ENCODE results near the gene WASF3. TPM values are rescaled to one million over a fixed set of nuclear protein-coding genes. Genes with fewer than 3 reads are reported as not detected.

The WASF3 gene
- total and polyA plus RNA-seq, 2 of the 13 experiments (the other 11 are each of a cell fraction or from before 2014, with no cell fraction given) = 10.4 to 17.2 TPM

DNA sequence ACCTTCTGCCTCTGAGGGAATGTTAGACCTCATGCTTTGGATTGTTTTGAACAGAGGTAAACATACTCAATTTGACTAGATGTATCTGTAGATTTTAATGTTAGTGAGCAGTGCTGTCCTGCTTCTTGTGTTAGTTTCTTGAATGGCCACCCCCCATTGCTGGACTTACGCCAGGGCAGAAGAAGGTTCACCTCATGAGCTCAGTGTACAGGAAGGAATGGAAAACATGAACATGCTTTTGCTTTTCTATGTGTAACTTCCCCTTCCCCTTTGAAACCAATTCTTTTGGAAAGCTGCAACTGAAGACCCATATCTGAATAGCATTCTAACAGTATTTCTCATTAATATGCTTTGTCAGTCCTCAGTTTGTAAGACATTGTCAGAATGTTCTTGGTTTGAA is 32.3 kb downstream of the WASF3 start:
- no peak for DNase-seq (ENCODE audit: low spot score)
- no peak for FAIRE-seq
- no peak overlapping the region for H3K4me2 ChIP-seq (ENCODE audit: low read depth, low read length)

More for the DNA sequence above, 32.3 kb downstream of the WASF3 start:
- POLR2A ChIA-PET = no interaction called here
- 0 out of 2 replicates have a peak, but pooled peaks cover 11% of the 10 kb centered on the region for H4K20me1 ChIP-seq (ENCODE audit: insufficient read depth, low read length)
- peaks cover 56% of the 10 kb centered on the region for H3K4me1 ChIP-seq (ENCODE audit: insufficient read depth, low read length)
- H3K79me2 ChIP-seq (ENCODE audit: insufficient read depth, low read length) = peaks cover 56% of the 10 kb centered on the region
- no peak overlapping the region for H3K4me3 ChIP-seq (replicated peaks in 1 of 3; ENCODE audit: insufficient read depth in 1 of 3, low read depth in 2 of 3, low read length in 3 of 3)
- H3K27ac ChIP-seq (ENCODE audit: extremely low read length, insufficient read depth, low read length) = no peak overlapping the region
- H2AFZ ChIP-seq (ENCODE audit: low read length) = no peak overlapping the region
- no peaks in the 10 kb centered on the region for H3K9me3 ChIP-seq (ENCODE audit: low read length)
- 78% methylated on average over 1 of the region's 1 CpG for WGBS (ENCODE audit: low lambda C conversion rate)
- in situ Hi-C loops (cut with HindIII; ENCODE audit: extremely low pct_ligation_motif_present, low pct_unique_long_range_greater_than_20kb) = no loop called here
- ATAC-seq = no peak
- no TSS peak for BruUV-seq (replicated peaks)
- CTCF ChIA-PET (ENCODE audit: low intra/inter-chr PET ratio, low total read pairs) = no interaction called here
- TF ChIP-seq WIZ (CRISPR knock-in tag; IDR thresholded peaks at IDR 0.05) = no peak
- no peak for TF ChIP-seq SIX1 (CRISPR knock-in tag; IDR thresholded peaks at IDR 0.05; ENCODE audit: borderline replicate concordance)
- TF ChIP-seq RNF219 (CRISPR knock-in tag; IDR thresholded peaks at IDR 0.05) = no peak
- TF ChIP-seq, protein P1, sequence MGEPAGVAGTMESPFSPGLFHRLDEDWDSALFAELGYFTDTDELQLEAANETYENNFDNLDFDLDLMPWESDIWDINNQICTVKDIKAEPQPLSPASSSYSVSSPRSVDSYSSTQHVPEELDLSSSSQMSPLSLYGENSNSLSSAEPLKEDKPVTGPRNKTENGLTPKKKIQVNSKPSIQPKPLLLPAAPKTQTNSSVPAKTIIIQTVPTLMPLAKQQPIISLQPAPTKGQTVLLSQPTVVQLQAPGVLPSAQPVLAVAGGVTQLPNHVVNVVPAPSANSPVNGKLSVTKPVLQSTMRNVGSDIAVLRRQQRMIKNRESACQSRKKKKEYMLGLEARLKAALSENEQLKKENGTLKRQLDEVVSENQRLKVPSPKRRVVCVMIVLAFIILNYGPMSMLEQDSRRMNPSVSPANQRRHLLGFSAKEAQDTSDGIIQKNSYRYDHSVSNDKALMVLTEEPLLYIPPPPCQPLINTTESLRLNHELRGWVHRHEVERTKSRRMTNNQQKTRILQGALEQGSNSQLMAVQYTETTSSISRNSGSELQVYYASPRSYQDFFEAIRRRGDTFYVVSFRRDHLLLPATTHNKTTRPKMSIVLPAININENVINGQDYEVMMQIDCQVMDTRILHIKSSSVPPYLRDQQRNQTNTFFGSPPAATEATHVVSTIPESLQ (CRISPR knock-in tag; conservative IDR thresholded peaks at IDR 0.05) = no peak
- no peak for TF ChIP-seq THAP11 (CRISPR knock-in tag; IDR thresholded peaks at IDR 0.05)
- no peak for TF ChIP-seq ZNF850 (CRISPR knock-in tag; conservative IDR thresholded peaks at IDR 0.05)
- TF ChIP-seq ARID2 (CRISPR knock-in tag; IDR thresholded peaks at IDR 0.05; ENCODE audit: borderline replicate concordance) = no peak
- TF ChIP-seq ZNF501 (CRISPR knock-in tag; IDR thresholded peaks at IDR 0.05) = no peak
- no peak for TF ChIP-seq KMT2A (CRISPR knock-in tag; IDR thresholded peaks at IDR 0.05)
- TF ChIP-seq, protein P2, sequence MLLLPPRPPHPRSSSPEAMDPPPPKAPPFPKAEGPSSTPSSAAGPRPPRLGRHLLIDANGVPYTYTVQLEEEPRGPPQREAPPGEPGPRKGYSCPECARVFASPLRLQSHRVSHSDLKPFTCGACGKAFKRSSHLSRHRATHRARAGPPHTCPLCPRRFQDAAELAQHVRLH (CRISPR knock-in tag; IDR thresholded peaks at IDR 0.05; ENCODE audit: borderline replicate concordance, low read depth) = no peak
- TF ChIP-seq, protein P3, sequence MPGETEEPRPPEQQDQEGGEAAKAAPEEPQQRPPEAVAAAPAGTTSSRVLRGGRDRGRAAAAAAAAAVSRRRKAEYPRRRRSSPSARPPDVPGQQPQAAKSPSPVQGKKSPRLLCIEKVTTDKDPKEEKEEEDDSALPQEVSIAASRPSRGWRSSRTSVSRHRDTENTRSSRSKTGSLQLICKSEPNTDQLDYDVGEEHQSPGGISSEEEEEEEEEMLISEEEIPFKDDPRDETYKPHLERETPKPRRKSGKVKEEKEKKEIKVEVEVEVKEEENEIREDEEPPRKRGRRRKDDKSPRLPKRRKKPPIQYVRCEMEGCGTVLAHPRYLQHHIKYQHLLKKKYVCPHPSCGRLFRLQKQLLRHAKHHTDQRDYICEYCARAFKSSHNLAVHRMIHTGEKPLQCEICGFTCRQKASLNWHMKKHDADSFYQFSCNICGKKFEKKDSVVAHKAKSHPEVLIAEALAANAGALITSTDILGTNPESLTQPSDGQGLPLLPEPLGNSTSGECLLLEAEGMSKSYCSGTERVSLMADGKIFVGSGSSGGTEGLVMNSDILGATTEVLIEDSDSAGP (CRISPR knock-in tag; IDR thresholded peaks at IDR 0.05; ENCODE audit: borderline replicate concordance) = no peak
- no peaks in the 10 kb centered on the region for H3K36me3 ChIP-seq (replicated peaks in 1 of 2; ENCODE audit: control insufficient read depth in 1 of 2, insufficient read depth in 2 of 2, low read length in 2 of 2)
- no peak overlapping the region for H3K9ac ChIP-seq (ENCODE audit: insufficient read depth, low read depth, low read length)
- no peaks in the 10 kb centered on the region for H3K27me3 ChIP-seq (ENCODE audit: control insufficient read depth in 1 of 2, insufficient read depth in 2 of 2, low read length in 2 of 2)
- intact Hi-C loops (cut with micrococcal nuclease; ENCODE audit: unreplicated experiment) = no loop called here

Measured in HepG2 (cell line).